ENCODE results near the gene ULK3. TPM values are rescaled to one million over a fixed set of nuclear protein-coding genes. Genes with fewer than 3 reads are reported as not detected.
A peak's percentile ranks its signal among the peaks of the same experiment; 100 is the strongest.

ULK3 gene
- total RNA-seq, 2 experiments from 2014 or later = 56.9 to 58.0 TPM

- ATAC-seq (no peak), DNase-seq (no peak)
- Mint-ChIP-seq H3K27ac (peak overlapping the region; percentile 99), H3K4me1 (ENCODE audit: low read depth) (peaks cover 82% of the 10 kb centered on the region), H3K27me3 (ENCODE audit: low read depth) (no peaks in the 10 kb centered on the region), H3K9me3 (ENCODE audit: insufficient read depth) (no peaks in the 10 kb centered on the region), H3K4me3 (peak overlapping the region; percentile 90), H3K36me3 (ENCODE audit: low read depth) (peaks cover 70% of the 10 kb centered on the region)
- POLR2A ChIA-PET = interaction anchor here (0.6 to 23.0 kb wide), 3 partner anchors 3 to 233 kb away, joined by 3 to 670 read pairs (median 670); partner anchors contain the start of genes CSK and PPCDC
- CTCF ChIA-PET = interaction anchor here (0.7 to 25.5 kb wide), 6 partner anchors 1 to 161 kb away, joined by 3 to 1683 read pairs (median 8); partner anchors contain the start of gene CSK
These were observed 53.2 kb downstream of the ULK3 start for GRCh38 chr15:74789741-74790079.

- H3K4me3 Mint-ChIP-seq = peak overlapping the region; percentile 90
- ChIA-PET CTCF (interaction anchor here (1.0 to 25.5 kb wide), 8 partner anchors 0 to 161 kb away, joined by 3 to 1683 read pairs (median 10); partner anchors contain the start of genes COX5A and CSK), POLR2A (interaction anchor here (0.6 to 23.0 kb wide), 4 partner anchors 3 to 234 kb away, joined by 3 to 670 read pairs (median 338); partner anchors contain the start of genes CSK, FAM219B and PPCDC)
- peaks cover 80% of the 10 kb centered on the region for H3K4me1 Mint-ChIP-seq (ENCODE audit: low read depth)
- H3K27ac Mint-ChIP-seq = peak overlapping the region; percentile 99
- DNase-seq = peak; percentile 78
- H3K27me3 Mint-ChIP-seq (ENCODE audit: low read depth) = no peaks in the 10 kb centered on the region
- H3K36me3 Mint-ChIP-seq (ENCODE audit: low read depth) = peaks cover 70% of the 10 kb centered on the region
- no peaks in the 10 kb centered on the region for H3K9me3 Mint-ChIP-seq (ENCODE audit: insufficient read depth)
- no peak for ATAC-seq
These were observed 53.8 kb downstream of the ULK3 start for GRCh38 chr15:74789171-74789631.

GRCh38 chr15:74788683-74789151 is 54.2 kb downstream of the ULK3 start:
- Mint-ChIP-seq H3K27ac (peak overlapping the region; percentile 99), H3K36me3 (ENCODE audit: low read depth) (peaks cover 74% of the 10 kb centered on the region)
- CTCF ChIA-PET = interaction anchor here (0.9 to 25.5 kb wide), 16 partner anchors 0 to 175 kb away, joined by 3 to 1683 read pairs (median 8); partner anchors contain the start of genes COX5A, CSK and ULK3

GRCh38 chr15:74788042-74788682 is 54.8 kb downstream of the ULK3 start:
- Mint-ChIP-seq H3K27me3 (ENCODE audit: low read depth) (no peaks in the 10 kb centered on the region), H3K4me1 (ENCODE audit: low read depth) (peaks cover 73% of the 10 kb centered on the region), H3K27ac (peak overlapping the region; percentile 99), H3K9me3 (ENCODE audit: insufficient read depth) (no peaks in the 10 kb centered on the region), H3K36me3 (ENCODE audit: low read depth) (peaks cover 80% of the 10 kb centered on the region), H3K4me3 (peak overlapping the region; percentile 90)
- ChIA-PET POLR2A (interaction anchor here (0.6 to 23.0 kb wide), 17 partner anchors 4 to 667 kb away, joined by 3 to 670 read pairs (median 4); partner anchors contain the start of genes ARID3B, COX5A, CSK and EDC3), CTCF (interaction anchor here (0.6 to 25.5 kb wide), 27 partner anchors 1 to 404 kb away, joined by 3 to 1683 read pairs (median 5); partner anchors contain the start of genes COX5A, CSK, FAM219B and UBL7)
- ATAC-seq (no peak), DNase-seq (no peak)

More at GRCh38 chr15:74788683-74789151, 54.2 kb downstream of the ULK3 start:
- no peaks in the 10 kb centered on the region for H3K27me3 Mint-ChIP-seq (ENCODE audit: low read depth)
- peak overlapping the region; percentile 90 for H3K4me3 Mint-ChIP-seq
- peak; percentile 23 for ATAC-seq
- H3K9me3 Mint-ChIP-seq (ENCODE audit: insufficient read depth) = no peaks in the 10 kb centered on the region
- POLR2A ChIA-PET = interaction anchor here (0.6 to 23.0 kb wide), 9 partner anchors 4 to 665 kb away, joined by 3 to 670 read pairs (median 5); partner anchors contain the start of genes ARID3B, CSK and FAM219B
- peaks cover 79% of the 10 kb centered on the region for H3K4me1 Mint-ChIP-seq (ENCODE audit: low read depth)
- DNase-seq = peak; percentile 90

- CTCF ChIA-PET = interaction anchor here (0.6 to 25.5 kb wide), 34 partner anchors 1 to 415 kb away, joined by 3 to 1683 read pairs (median 4); partner anchors contain the start of genes COX5A, CSK, FAM219B and UBL7
- Mint-ChIP-seq H3K36me3 (ENCODE audit: low read depth) (peaks cover 83% of the 10 kb centered on the region), H3K4me3 (peak overlapping the region; percentile 90), H3K27ac (peak overlapping the region; percentile 99), H3K9me3 (ENCODE audit: insufficient read depth) (no peaks in the 10 kb centered on the region), H3K27me3 (ENCODE audit: low read depth) (no peaks in the 10 kb centered on the region), H3K4me1 (ENCODE audit: low read depth) (peaks cover 66% of the 10 kb centered on the region)
- POLR2A ChIA-PET = interaction anchor here (0.6 to 23.0 kb wide), 17 partner anchors 5 to 668 kb away, joined by 3 to 670 read pairs (median 5); partner anchors contain the start of genes ARID3B, COX5A, CSK and EDC3
- peak; percentile 72 for ATAC-seq
- DNase-seq = peak; percentile 97
These were observed 55.5 kb downstream of the ULK3 start for GRCh38 chr15:74787251-74788041.

- Mint-ChIP-seq H3K27ac (peak overlapping the region; percentile 99), H3K36me3 (ENCODE audit: low read depth) (peaks cover 77% of the 10 kb centered on the region), H3K9me3 (ENCODE audit: insufficient read depth) (no peaks in the 10 kb centered on the region), H3K4me3 (peak overlapping the region; percentile 90), H3K4me1 (ENCODE audit: low read depth) (peaks cover 58% of the 10 kb centered on the region), H3K27me3 (ENCODE audit: low read depth) (no peaks in the 10 kb centered on the region)
- peak; percentile 47 for DNase-seq
- ChIA-PET POLR2A (interaction anchor here (0.8 to 23.0 kb wide), 10 partner anchors 6 to 241 kb away, joined by 3 to 670 read pairs (median 5); partner anchors contain the start of genes COX5A, CSK and EDC3), CTCF (interaction anchor here (0.6 to 25.5 kb wide), 23 partner anchors 2 to 414 kb away, joined by 3 to 1683 read pairs (median 6); partner anchors contain the start of genes CSK, FAM219B and ULK3)
- no peak for ATAC-seq
These were observed 56.3 kb downstream of the ULK3 start for GRCh38 chr15:74786551-74787165.

Small RNA genes within 50 kb of the gene (microRNA-seq; reads per million reads assigned to microRNA genes)
- not detected for gene MIR4513
- 7.5 reads per million, percentile 15 among the genes with 10 or more reads in this experiment for gene MIR6882

Other genes with a start within 250 kb of the ULK3 start
- gene CLK3, start 227.3 kb downstream of the ULK3 start, total RNA-seq = 100 to 1,000 TPM; 125 to 128 TPM
- 10 to 100 TPM; 40.4 to 41.6 TPM for gene EDC3, start 147.1 kb downstream of the ULK3 start, total RNA-seq
- gene CYP1A1, start 117.6 kb downstream of the ULK3 start, total RNA-seq = 1 to 10 TPM; 4.7 to 4.8 TPM
- not detected for gene CYP1A2, start 94.3 kb downstream of the ULK3 start, total RNA-seq
- 100 to 1,000 TPM; 314 to 330 TPM for gene CSK, start 61.1 kb downstream of the ULK3 start, total RNA-seq
- 1 to 10 TPM in 1 of 2 experiments, under 1 TPM in 1; 0.47 to 1.0 TPM for gene LMAN1L, start 30.3 kb downstream of the ULK3 start, total RNA-seq
- gene CPLX3, start 16.5 kb downstream of the ULK3 start, total RNA-seq = not detected
- gene SCAMP2, start 30.2 kb upstream of the ULK3 start, total RNA-seq = 100 to 1,000 TPM in 1 of 2 experiments, 10 to 100 TPM in 1; 96.9 to 105 TPM
- gene MPI, start 46.9 kb upstream of the ULK3 start, total RNA-seq = 10 to 100 TPM; 55.7 to 56.7 TPM
- 10 to 100 TPM; 61.3 to 72.5 TPM for gene FAM219B, start 63.7 kb upstream of the ULK3 start, total RNA-seq
- gene COX5A, start 94.9 kb upstream of the ULK3 start, total RNA-seq = 100 to 1,000 TPM; 305 to 313 TPM
- gene RPP25, start 113.6 kb upstream of the ULK3 start, total RNA-seq = 1 to 10 TPM; 6.5 to 7.2 TPM
- 1 to 10 TPM; 1.1 TPM for gene SCAMP5, start 152.4 kb upstream of the ULK3 start, total RNA-seq
- 10 to 100 TPM; 27.3 to 29.1 TPM for gene PPCDC, start 180.4 kb upstream of the ULK3 start, total RNA-seq

Measured in activated CD8-positive, alpha-beta T cell treated with anti-CD3 and anti-CD28 coated beads, Interleukin-2, amount 10 ng/mL, durations not matched to agents 7 days and 5 days (primary cell).